ENCODE measurements around the gene TTC12.

Gene TTC12

DNA sequence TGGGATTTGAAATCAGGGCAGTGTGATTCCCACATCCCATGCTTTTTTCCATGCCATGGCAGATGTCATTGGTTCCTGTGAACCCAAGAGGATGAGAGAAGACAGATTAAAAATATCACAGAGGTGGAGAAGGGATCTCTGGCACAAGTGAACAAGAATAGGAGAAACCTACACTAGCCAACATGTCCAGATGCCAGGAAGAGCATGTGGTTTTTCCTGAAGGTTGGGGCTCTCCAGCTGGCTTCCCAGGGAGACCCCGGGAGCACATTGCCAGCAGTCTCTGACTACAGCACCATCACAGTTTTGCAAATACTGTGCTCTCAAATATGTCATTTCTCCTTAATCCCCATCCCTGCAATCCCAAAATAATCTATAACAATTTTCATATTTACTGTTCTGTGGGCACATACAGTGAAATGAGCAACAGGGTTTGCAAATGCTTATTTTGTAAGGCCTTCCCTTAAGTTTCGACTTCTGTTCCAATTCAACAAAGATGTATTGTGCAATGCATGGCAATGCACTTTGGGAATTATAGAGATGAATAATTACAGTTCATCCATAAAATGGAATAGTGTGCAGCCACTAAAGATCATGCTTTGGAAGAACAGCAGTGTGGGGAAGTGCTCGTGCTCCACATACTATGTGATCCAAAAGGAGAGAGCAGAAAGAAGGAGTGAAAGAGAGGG, 78.0 kb downstream of the TTC12 start:
- in situ Hi-C loops (cut with HindIII; ENCODE audit: low sequenced_read_pairs), result no loop called here
- no peak for DNase-seq (ENCODE audit: low read depth, low spot score)
- TF ChIP-seq, protein P1, sequence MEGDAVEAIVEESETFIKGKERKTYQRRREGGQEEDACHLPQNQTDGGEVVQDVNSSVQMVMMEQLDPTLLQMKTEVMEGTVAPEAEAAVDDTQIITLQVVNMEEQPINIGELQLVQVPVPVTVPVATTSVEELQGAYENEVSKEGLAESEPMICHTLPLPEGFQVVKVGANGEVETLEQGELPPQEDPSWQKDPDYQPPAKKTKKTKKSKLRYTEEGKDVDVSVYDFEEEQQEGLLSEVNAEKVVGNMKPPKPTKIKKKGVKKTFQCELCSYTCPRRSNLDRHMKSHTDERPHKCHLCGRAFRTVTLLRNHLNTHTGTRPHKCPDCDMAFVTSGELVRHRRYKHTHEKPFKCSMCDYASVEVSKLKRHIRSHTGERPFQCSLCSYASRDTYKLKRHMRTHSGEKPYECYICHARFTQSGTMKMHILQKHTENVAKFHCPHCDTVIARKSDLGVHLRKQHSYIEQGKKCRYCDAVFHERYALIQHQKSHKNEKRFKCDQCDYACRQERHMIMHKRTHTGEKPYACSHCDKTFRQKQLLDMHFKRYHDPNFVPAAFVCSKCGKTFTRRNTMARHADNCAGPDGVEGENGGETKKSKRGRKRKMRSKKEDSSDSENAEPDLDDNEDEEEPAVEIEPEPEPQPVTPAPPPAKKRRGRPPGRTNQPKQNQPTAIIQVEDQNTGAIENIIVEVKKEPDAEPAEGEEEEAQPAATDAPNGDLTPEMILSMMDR (IDR thresholded peaks at IDR 0.05; ENCODE audit: low read depth, low read length), result no peak
- H3K4me3 ChIP-seq (ENCODE audit: low read depth, low read length), result no peak overlapping the region

DNA sequence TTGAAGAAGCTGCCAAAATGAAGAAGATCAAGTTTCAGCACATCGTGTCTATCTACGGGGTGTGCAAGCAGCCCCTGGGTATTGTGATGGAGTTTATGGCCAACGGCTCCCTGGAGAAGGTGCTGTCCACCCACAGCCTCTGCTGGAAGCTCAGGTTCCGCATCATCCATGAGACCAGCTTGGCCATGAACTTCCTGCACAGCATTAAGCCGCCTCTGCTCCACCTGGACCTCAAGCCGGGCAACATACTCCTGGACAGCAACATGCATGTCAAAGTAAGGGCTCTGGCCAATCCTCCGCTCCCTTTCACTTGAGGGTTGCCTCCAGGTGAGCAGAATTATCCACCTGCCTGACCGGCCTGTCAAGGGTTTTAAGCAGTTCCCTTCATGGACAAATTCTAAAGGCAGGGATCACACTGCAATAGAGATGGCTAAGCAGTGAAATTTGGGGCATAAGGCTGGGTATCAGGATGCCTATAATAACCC, 79.2 kb downstream of the TTC12 start:
- TF ChIP-seq, protein P1 (IDR thresholded peaks at IDR 0.05; ENCODE audit: low read depth, low read length), result no peak
- in situ Hi-C loops (cut with HindIII; ENCODE audit: low sequenced_read_pairs), result no loop called here
- no peak overlapping the region for H3K4me3 ChIP-seq (ENCODE audit: low read depth, low read length)
- no peak for DNase-seq (ENCODE audit: low read depth, low spot score)

DNA sequence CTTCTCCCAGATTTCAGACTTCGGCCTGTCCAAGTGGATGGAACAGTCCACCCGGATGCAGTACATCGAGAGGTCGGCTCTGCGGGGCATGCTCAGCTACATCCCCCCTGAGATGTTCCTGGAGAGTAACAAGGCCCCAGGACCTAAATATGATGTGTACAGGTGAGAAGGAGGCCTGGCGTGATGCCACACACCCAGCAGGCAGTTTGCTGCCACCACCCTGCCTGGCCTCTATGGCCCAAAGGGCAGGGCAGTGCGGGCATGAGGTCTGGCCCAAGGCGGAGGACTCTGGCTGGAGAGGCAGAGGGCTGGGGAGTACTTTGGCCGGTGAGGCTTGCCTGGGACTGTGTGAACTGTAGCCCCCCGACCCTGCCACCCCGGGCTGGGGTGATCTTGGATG, 80.5 kb downstream of the TTC12 start:
- no peak for DNase-seq (ENCODE audit: low read depth, low spot score)
- in situ Hi-C loops (cut with HindIII; ENCODE audit: low sequenced_read_pairs), result no loop called here
- no peak overlapping the region for H3K4me3 ChIP-seq (ENCODE audit: low read depth, low read length)
- TF ChIP-seq, protein P1 (IDR thresholded peaks at IDR 0.05; ENCODE audit: low read depth, low read length), result no peak

DNA sequence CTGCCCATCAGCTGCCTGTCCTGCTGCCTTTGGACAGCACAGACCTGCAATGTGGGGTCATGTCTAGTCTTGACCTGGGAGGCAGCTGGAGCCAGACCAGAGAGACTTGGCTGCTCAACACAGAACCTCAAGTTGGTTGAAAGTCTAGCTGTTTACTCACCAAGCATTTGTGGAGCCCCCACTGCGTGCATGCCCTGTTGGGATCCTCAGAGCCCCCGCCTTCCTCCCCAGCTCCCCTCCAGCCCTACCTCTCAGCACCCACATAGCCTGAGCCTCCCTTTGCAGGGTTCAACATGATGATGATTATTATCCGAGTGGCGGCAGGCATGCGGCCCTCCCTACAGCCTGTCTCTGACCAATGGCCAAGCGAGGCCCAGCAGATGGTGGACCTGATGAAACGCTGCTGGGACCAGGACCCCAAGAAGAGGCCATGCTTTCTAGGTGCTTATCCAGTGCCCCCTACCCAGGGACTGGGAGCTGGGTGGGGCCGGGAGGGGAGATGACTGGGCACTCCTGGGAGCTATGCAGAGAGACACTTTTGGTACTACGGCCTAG, 81.5 kb downstream of the TTC12 start:
- DNase-seq (ENCODE audit: low read depth, low spot score), result no peak
- in situ Hi-C loops (cut with HindIII; ENCODE audit: low sequenced_read_pairs), result no loop called here

DNA sequence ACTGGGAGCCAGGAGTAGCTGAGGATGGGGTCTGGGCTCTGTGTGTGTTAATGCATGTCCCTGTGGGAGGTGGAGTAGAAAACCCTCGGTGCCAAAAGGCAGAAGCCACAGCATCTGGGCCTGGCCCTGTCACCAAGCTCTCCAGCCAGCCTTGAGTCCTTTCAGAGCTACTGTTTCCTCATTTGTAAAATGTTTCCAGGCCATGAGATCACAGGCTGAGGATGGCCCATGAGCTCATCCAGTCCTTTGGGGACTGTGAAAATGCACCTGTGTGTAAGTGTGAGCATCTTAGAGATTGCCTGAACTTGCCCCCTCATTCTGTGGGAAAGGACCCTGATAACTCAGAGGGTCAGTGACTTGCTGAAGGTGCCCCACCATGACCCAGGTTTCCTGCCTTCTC, 82.3 kb downstream of the TTC12 start:
- TF ChIP-seq, protein P1 (IDR thresholded peaks at IDR 0.05; ENCODE audit: low read depth, low read length), result no peak
- no peak for DNase-seq (ENCODE audit: low read depth, low spot score)
- in situ Hi-C loops (cut with HindIII; ENCODE audit: low sequenced_read_pairs), result no loop called here
- H3K4me3 ChIP-seq (ENCODE audit: low read depth, low read length), result no peak overlapping the region

More for the DNA sequence above, 81.5 kb downstream of the TTC12 start:
- TF ChIP-seq, protein P1 (IDR thresholded peaks at IDR 0.05; ENCODE audit: low read depth, low read length), result no peak
- no peak overlapping the region for H3K4me3 ChIP-seq (ENCODE audit: low read depth, low read length)

DNA sequence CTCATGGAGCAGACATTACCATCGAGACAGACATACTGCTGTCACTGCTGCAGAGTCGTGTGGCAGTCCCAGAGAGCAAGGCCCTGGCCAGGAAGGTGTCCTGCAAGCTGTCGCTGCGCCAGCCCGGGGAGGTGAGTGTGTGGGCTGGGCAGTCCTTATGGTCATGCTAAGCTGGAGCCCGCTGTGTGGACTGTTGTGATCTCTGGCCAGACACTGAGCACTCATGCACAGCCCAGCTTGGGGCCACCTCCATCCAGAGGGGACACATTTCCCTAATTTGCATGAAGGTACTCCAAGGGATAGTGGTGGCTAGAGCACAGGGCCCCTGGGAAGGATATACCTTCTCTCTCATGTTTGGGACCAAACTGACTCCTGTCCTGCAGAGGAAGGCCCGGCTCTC, 82.8 kb downstream of the TTC12 start:
- H3K4me3 ChIP-seq (ENCODE audit: low read depth, low read length), result no peak overlapping the region
- in situ Hi-C loops (cut with HindIII; ENCODE audit: low sequenced_read_pairs), result no loop called here
- no peak for DNase-seq (ENCODE audit: low read depth, low spot score)
- TF ChIP-seq, protein P1 (IDR thresholded peaks at IDR 0.05; ENCODE audit: low read depth, low read length), result no peak
